Adrenal gland (tissue), 5 donors: Measurements from ENCODE around the gene ASAP2.

Source experiments
- CTCF ChIP-seq, 6 experiments: fragments of 450-650 bp in 4 of 6; fragments of 200-600 bp in 2 of 6; sonication (generic) in 1 of 6; IDR thresholded peaks; 1 replicate in 5 of 6; 2 replicates in 1 of 6; pipeline versions ENCODE4 v1.5.1 to v1.8.0; 2016 to 2021; ENCODE audit warnings: antibody characterized with exemption in 6 of 6, mild to moderate bottlenecking in 2 of 6, moderate library complexity in 1 of 6
- POLR2A ChIP-seq, 2 donors: fragments of 450-650 bp; IDR thresholded peaks; one replicate each; pipeline ENCODE4 v1.6.1; 2017; ENCODE audit warnings: antibody characterized with exemption in 2 of 2, mild to moderate bottlenecking in 2 of 2, moderate library complexity in 1 of 2
- donor health status: DM: no; HTN: no; CAD: no.

GRCh38 chr2:9300829-9301453 is 94.3 kb downstream of the ASAP2 start:
- TF ChIP-seq CTCF (IDR thresholded peaks at IDR 0.05) (no peak), POLR2A (IDR thresholded peaks at IDR 0.05) (no peak)
